IMR-90 (cell line): Measurements from ENCODE around the gene SYT8. TPM values are rescaled to one million over a fixed set of nuclear protein-coding genes. Genes with fewer than 3 reads are reported as not detected.

Source experiments
- ATAC-seq: fragments of 200-7000 bp; cut with Tn5 transposase; 2 replicates; pipeline ENCODE4 v1.9.1; 2020; ENCODE audit warnings: low read depth, mild to moderate bottlenecking, moderate library complexity
- BruUV-seq: library from RNA; stranded (reverse); fragments of 400-500 nt; replicated peaks from 2 replicates; lab custom pipeline; 2021; lab: Mats Ljungman, UMichigan
- CTCF ChIA-PET: fragments of 300-600 bp; formaldehyde crosslinking; extraction: SDS; loops from one replicate; lab custom pipeline; 2021; ENCODE audit warnings: antibody characterized with exemption; lab: Yijun Ruan, JAX
- POLR2A ChIA-PET: fragments of 300-600 bp; sonication (Branson Sonifier 250); formaldehyde crosslinking; loops from one replicate; lab custom pipeline; 2022; ENCODE audit warnings: antibody characterized with exemption; ENCODE audit not compliant: unreplicated experiment; lab: Charles Lee
- DNase-seq: peaks from one replicate; pipeline ENCODE4 v3.0.0; 2013
- H2AFZ ChIP-seq: replicated peaks from 2 replicates; pipeline ENCODE3; 2013; ENCODE audit warnings: low read length, mild to moderate bottlenecking; ENCODE audit not compliant: poor library complexity
- H2AK5ac ChIP-seq: 2 replicates; pipeline ENCODE4 v1.6.1; 2013; ENCODE audit warnings: low read depth, low read length, inconsistent platforms
- H2AK9ac ChIP-seq: replicated peaks from 2 replicates; pipeline ENCODE3; 2013; ENCODE audit warnings: mild to moderate bottlenecking, low read depth, low read length, moderate library complexity; ENCODE audit not compliant: poor library complexity
- H2BK120ac ChIP-seq: 2 replicates; pipeline ENCODE4 v1.6.1; 2013; ENCODE audit warnings: low read depth, low read length, inconsistent platforms
- H2BK15ac ChIP-seq: 3 replicates; pipeline ENCODE4 v1.6.1; 2013; ENCODE audit warnings: low read depth, low read length, inconsistent platforms
- H2BK20ac ChIP-seq: 2 replicates; pipeline ENCODE4 v1.6.1; 2013; ENCODE audit warnings: low read depth, mild to moderate bottlenecking, inconsistent platforms, low read length, moderate library complexity
- H2BK5ac ChIP-seq: 2 replicates; pipeline ENCODE4 v1.6.1; 2013; ENCODE audit warnings: mild to moderate bottlenecking, low read depth, low read length, inconsistent platforms; ENCODE audit not compliant: poor library complexity, severe bottlenecking
- H3K14ac ChIP-seq: replicated peaks from 2 replicates; pipeline ENCODE4 v1.6.1; 2013; ENCODE audit warnings: low read depth, low read length, inconsistent platforms
- H3K18ac ChIP-seq: 2 replicates; pipeline ENCODE4 v1.6.1; 2013; ENCODE audit warnings: low read depth, low read length, control low read depth
- H3K23ac ChIP-seq: 2 replicates; pipeline ENCODE4 v1.6.1; 2013; ENCODE audit warnings: low read depth, low read length, inconsistent platforms
- H3K27ac ChIP-seq: 2 replicates; pipeline ENCODE4 v1.5.1; 2013; ENCODE audit warnings: mild to moderate bottlenecking, control low read depth, low read length; ENCODE audit not compliant: insufficient read depth
- H3K27me3 ChIP-seq: 2 replicates; pipeline ENCODE4 v1.6.1; 2013; ENCODE audit warnings: low read length; ENCODE audit not compliant: control insufficient read depth, insufficient read depth
- H3K36me3 ChIP-seq: 2 replicates; pipeline ENCODE4 v1.6.1; 2013; ENCODE audit warnings: low read length, mixed read lengths; ENCODE audit not compliant: control insufficient read depth, insufficient read depth
- H3K4ac ChIP-seq: 2 replicates; pipeline ENCODE4 v1.6.1; 2013; ENCODE audit warnings: low read depth, low read length, inconsistent platforms
- H3K4me1 ChIP-seq: 2 replicates; pipeline ENCODE4 v1.6.1; 2013; ENCODE audit warnings: low read length, mixed read lengths; ENCODE audit not compliant: control insufficient read depth, insufficient read depth
- H3K4me2 ChIP-seq: 2 replicates; pipeline ENCODE4 v1.6.1; 2013; ENCODE audit warnings: low read depth, mild to moderate bottlenecking, control low read depth, low read length, moderate library complexity
- H3K4me3 ChIP-seq: 2 replicates; pipeline ENCODE4 v1.5.1; 2013; ENCODE audit warnings: low read depth, mild to moderate bottlenecking, control low read depth, low read length, moderate library complexity; ENCODE audit not compliant: insufficient read depth
- H3K56ac ChIP-seq: 2 replicates; pipeline ENCODE4 v1.6.1; 2013; ENCODE audit warnings: low read length, inconsistent platforms; ENCODE audit not compliant: insufficient read depth; ENCODE audit errors: extremely low read depth
- H3K79me1 ChIP-seq, 2 experiments: 2 replicates each; pipeline ENCODE4 v1.6.1; 2013; ENCODE audit warnings: low read length in 2 of 2, inconsistent platforms in 1 of 2, low read depth in 1 of 2
- H3K9ac ChIP-seq: 2 replicates; pipeline ENCODE4 v1.6.1; 2013; ENCODE audit warnings: low read depth, low read length, control low read depth
- H3K9me1 ChIP-seq: 2 replicates; pipeline ENCODE4 v1.6.1; 2013; ENCODE audit warnings: low read length, inconsistent platforms; ENCODE audit not compliant: insufficient read depth
- H3K9me3 ChIP-seq: 2 replicates; pipeline ENCODE4 v1.6.1; 2013; ENCODE audit warnings: low read length; ENCODE audit not compliant: control insufficient read depth, insufficient read depth
- H4K20me1 ChIP-seq: 2 replicates; pipeline ENCODE4 v1.6.1; 2013; ENCODE audit warnings: low read length, inconsistent platforms; ENCODE audit not compliant: insufficient read depth
- H4K5ac ChIP-seq: 2 replicates; pipeline ENCODE4 v1.6.1; 2013; ENCODE audit warnings: mild to moderate bottlenecking, low read depth, low read length, control low read depth
- H4K8ac ChIP-seq, 2 experiments: 2 replicates each; pipeline ENCODE4 v1.6.1; 2013; ENCODE audit warnings: low read depth in 2 of 2, low read length in 2 of 2, control low read depth in 1 of 2, inconsistent platforms in 1 of 2
- H4K91ac ChIP-seq: 2 replicates; pipeline ENCODE4 v1.6.1; 2013; ENCODE audit warnings: low read depth, low read length, inconsistent platforms; ENCODE audit not compliant: insufficient read depth
- BHLHE40 ChIP-seq: fragments of 150-350 bp; IDR thresholded peaks from 2 replicates; pipeline ENCODE4 v1.6.1; 2016; ENCODE audit warnings: mild to moderate bottlenecking, low read depth, low read length
- CEBPB ChIP-seq: IDR thresholded peaks from 2 replicates; pipeline ENCODE4 v1.6.1; 2012; ENCODE audit warnings: low read depth, low read length, improper control_type of control experiment
- CHD1 ChIP-seq: IDR thresholded peaks from 2 replicates; pipeline ENCODE4 v1.6.1; 2012; ENCODE audit warnings: low read depth, low read length, improper control_type of control experiment
- FOS ChIP-seq: fragments of 150-350 bp; IDR thresholded peaks from 2 replicates; pipeline ENCODE4 v1.6.1; 2016; ENCODE audit warnings: low read depth, low read length
- MAFK ChIP-seq: IDR thresholded peaks from 2 replicates; pipeline ENCODE4 v1.6.1; 2012; ENCODE audit warnings: low read depth, low read length, improper control_type of control experiment
- MAZ ChIP-seq: IDR thresholded peaks from 2 replicates; pipeline ENCODE4 v1.6.1; 2012; ENCODE audit warnings: low read depth, mild to moderate bottlenecking, low read length, improper control_type of control experiment, moderate library complexity, borderline replicate concordance
- MXI1 ChIP-seq: IDR thresholded peaks from 2 replicates; pipeline ENCODE4 v1.6.1; 2012; ENCODE audit warnings: low read depth, mild to moderate bottlenecking, low read length, moderate library complexity, borderline replicate concordance
- NFE2L2 ChIP-seq: fragments of 150-350 bp; IDR thresholded peaks from 2 replicates; pipeline ENCODE4 v1.6.1; 2016; ENCODE audit warnings: low read depth, mild to moderate bottlenecking, low read length
- POLR2A ChIP-seq: IDR thresholded peaks from 2 replicates; pipeline ENCODE4 v1.6.1; 2012; ENCODE audit warnings: mild to moderate bottlenecking, low read depth, low read length
- RAD21 ChIP-seq: IDR thresholded peaks from 2 replicates; pipeline ENCODE4 v1.6.1; 2012; ENCODE audit warnings: low read length, improper control_type of control experiment
- RCOR1 ChIP-seq: IDR thresholded peaks from 2 replicates; pipeline ENCODE4 v1.6.1; 2012; ENCODE audit warnings: mild to moderate bottlenecking, low read length, improper control_type of control experiment; ENCODE audit not compliant: insufficient replicate concordance
- RFX5 ChIP-seq: IDR thresholded peaks from 2 replicates; pipeline ENCODE4 v1.8.0; 2012; ENCODE audit warnings: low read depth, mild to moderate bottlenecking, low read length, moderate library complexity
- SMC3 ChIP-seq: fragments of 150-350 bp; IDR thresholded peaks from 2 replicates; pipeline ENCODE4 v1.6.1; 2016; ENCODE audit warnings: low read depth, mild to moderate bottlenecking, antibody characterized with exemption, low read length, moderate library complexity
- WGBS, 2 experiments: methylation state at CpG; one replicate each; pipeline versions ENCODE4 v1.1.5 to v1.1.7; 2013; ENCODE audit warnings: missing lambda C conversion rate in 2 of 2; ENCODE audit not compliant: insufficient read length in 1 of 2; ENCODE audit errors: extremely low coverage in 2 of 2; 5-methylcytosine and 5-hydroxymethylcytosine counted together
- dilution Hi-C: fragments of 300-500 bp; cut with HindIII; formaldehyde crosslinking; loops from one replicate; pipeline ENCODE4 v1.14.3; 2018; ENCODE audit warnings: low sequenced_read_pairs; ENCODE audit not compliant: unreplicated experiment
- in situ Hi-C: fragments of 300-500 bp; cut with MboI; formaldehyde crosslinking; loops from 3 replicates; pipeline ENCODE4 v1.14.3; 2019; ENCODE audit warnings: low sequenced_read_pairs, inconsistent platforms, mixed read lengths
- intact Hi-C: fragments of 100-400 bp; cut with micrococcal nuclease; formaldehyde crosslinking; loops from 2 replicates; pipeline ENCODE4 v1.10.0; 2022
- polyA plus RNA-seq, 3 experiments: library from polyadenylated mRNA; depleted of rRNA; stranded (reverse); fragments of >200 nt; gene quantifications; 2 replicates each; pipeline ENCODE4 v1.2.3, GENCODE V29; 2012; ENCODE audit warnings: low replicate concordance in 1 of 3
- total RNA-seq: library from RNA; depleted of rRNA; stranded (reverse); fragments of >200 nt; gene quantifications from 2 replicates; pipeline ENCODE4 v1.2.3, GENCODE V29; 2012
- TF ChIP-seq, protein P1 (sequence below): fragments of 150-350 bp; IDR thresholded peaks from 2 replicates; pipeline ENCODE4 v1.6.1; 2017; ENCODE audit warnings: mild to moderate bottlenecking, antibody characterized with exemption, low read length, low read depth
- TF ChIP-seq, protein P2 (sequence below): fragments of 150-350 bp; IDR thresholded peaks from 2 replicates; pipeline ENCODE4 v1.6.1; 2016; ENCODE audit warnings: low read depth, mild to moderate bottlenecking, low read length, moderate library complexity, borderline replicate concordance
- TF ChIP-seq, protein P3 (sequence below): conservative IDR thresholded peaks from 2 replicates; pipeline ENCODE4 v1.5.1; 2012; ENCODE audit warnings: mild to moderate bottlenecking, low read depth, low read length, improper control_type of control experiment

SYT8 gene
- total and polyA plus RNA-seq, 2 of the 4 experiments (the other 2 are of a cell fraction) = not detected

- in situ Hi-C loops = no loop called here
- H3K56ac ChIP-seq = no peak overlapping the region
- H4K5ac ChIP-seq = no peak overlapping the region
- H3K9me1 ChIP-seq = no peaks in the 10 kb centered on the region
- H2AFZ ChIP-seq = no peak overlapping the region
- no peak overlapping the region for H4K8ac ChIP-seq
- intact Hi-C loops = no loop called here
- DNase-seq (no peak), ATAC-seq (no peak)
- no peak overlapping the region for H2BK15ac ChIP-seq
- peaks cover 16% of the 10 kb centered on the region; the same call in 1 of the 2 replicates for H3K27me3 ChIP-seq
- 93% methylated on average over 3 of the region's 14 CpGs; no CpG with 5 or more reads in 1 of the 2 experiments for WGBS, 2 experiments
- ChIA-PET CTCF (interaction anchor here (2.1 to 3.9 kb wide), 2 partner anchors 140 to 317 kb away, joined by 10 to 54 read pairs; no protein-coding TSS in a partner anchor), POLR2A (no interaction called here)
- H3K23ac ChIP-seq = no peak overlapping the region
- H3K27ac ChIP-seq = no peak overlapping the region
- no peak for TF ChIP-seq BHLHE40
- TF ChIP-seq, protein P1, sequence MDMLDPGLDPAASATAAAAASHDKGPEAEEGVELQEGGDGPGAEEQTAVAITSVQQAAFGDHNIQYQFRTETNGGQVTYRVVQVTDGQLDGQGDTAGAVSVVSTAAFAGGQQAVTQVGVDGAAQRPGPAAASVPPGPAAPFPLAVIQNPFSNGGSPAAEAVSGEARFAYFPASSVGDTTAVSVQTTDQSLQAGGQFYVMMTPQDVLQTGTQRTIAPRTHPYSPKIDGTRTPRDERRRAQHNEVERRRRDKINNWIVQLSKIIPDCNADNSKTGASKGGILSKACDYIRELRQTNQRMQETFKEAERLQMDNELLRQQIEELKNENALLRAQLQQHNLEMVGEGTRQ = no peak
- no peak for TF ChIP-seq SMC3
- no peak for TF ChIP-seq MXI1
- no peak for TF ChIP-seq MAFK
- TF ChIP-seq NFE2L2 = no peak
- TF ChIP-seq RFX5 = no peak
- no peak for TF ChIP-seq RCOR1
- TF ChIP-seq, protein P2, sequence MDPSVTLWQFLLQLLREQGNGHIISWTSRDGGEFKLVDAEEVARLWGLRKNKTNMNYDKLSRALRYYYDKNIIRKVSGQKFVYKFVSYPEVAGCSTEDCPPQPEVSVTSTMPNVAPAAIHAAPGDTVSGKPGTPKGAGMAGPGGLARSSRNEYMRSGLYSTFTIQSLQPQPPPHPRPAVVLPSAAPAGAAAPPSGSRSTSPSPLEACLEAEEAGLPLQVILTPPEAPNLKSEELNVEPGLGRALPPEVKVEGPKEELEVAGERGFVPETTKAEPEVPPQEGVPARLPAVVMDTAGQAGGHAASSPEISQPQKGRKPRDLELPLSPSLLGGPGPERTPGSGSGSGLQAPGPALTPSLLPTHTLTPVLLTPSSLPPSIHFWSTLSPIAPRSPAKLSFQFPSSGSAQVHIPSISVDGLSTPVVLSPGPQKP = no peak
- TF ChIP-seq POLR2A = no peak
- TF ChIP-seq RAD21 = no peak
- TF ChIP-seq CHD1 = no peak
- TF ChIP-seq, protein P3, sequence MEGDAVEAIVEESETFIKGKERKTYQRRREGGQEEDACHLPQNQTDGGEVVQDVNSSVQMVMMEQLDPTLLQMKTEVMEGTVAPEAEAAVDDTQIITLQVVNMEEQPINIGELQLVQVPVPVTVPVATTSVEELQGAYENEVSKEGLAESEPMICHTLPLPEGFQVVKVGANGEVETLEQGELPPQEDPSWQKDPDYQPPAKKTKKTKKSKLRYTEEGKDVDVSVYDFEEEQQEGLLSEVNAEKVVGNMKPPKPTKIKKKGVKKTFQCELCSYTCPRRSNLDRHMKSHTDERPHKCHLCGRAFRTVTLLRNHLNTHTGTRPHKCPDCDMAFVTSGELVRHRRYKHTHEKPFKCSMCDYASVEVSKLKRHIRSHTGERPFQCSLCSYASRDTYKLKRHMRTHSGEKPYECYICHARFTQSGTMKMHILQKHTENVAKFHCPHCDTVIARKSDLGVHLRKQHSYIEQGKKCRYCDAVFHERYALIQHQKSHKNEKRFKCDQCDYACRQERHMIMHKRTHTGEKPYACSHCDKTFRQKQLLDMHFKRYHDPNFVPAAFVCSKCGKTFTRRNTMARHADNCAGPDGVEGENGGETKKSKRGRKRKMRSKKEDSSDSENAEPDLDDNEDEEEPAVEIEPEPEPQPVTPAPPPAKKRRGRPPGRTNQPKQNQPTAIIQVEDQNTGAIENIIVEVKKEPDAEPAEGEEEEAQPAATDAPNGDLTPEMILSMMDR = no peak
- no peak for TF ChIP-seq FOS
- no peak for TF ChIP-seq MAZ
- no peak for TF ChIP-seq CEBPB
- no peak overlapping the region for H3K9ac ChIP-seq
- H2AK5ac ChIP-seq = no peak overlapping the region
- H2BK120ac ChIP-seq = no peak overlapping the region
- BruUV-seq = no TSS peak
- H3K4me1 ChIP-seq = peaks cover 2% of the 10 kb centered on the region; the same call in 1 of the 2 replicates
- dilution Hi-C loops = no loop called here
- no peaks in the 10 kb centered on the region for H4K20me1 ChIP-seq
- no peak overlapping the region for H4K91ac ChIP-seq
- no peak overlapping the region for H3K18ac ChIP-seq
- no peaks in the 10 kb centered on the region for H3K9me3 ChIP-seq
- H3K4ac ChIP-seq = no peak overlapping the region
- no peak overlapping the region for H3K4me2 ChIP-seq
- no peak overlapping the region for H2AK9ac ChIP-seq
- no peaks in the 10 kb centered on the region for H3K36me3 ChIP-seq
- H3K79me1 ChIP-seq = no peaks in the 10 kb centered on the region
- H2BK20ac ChIP-seq = no peak overlapping the region
- no peak overlapping the region for H3K14ac ChIP-seq
- H3K4me3 ChIP-seq = no peak overlapping the region
- H2BK5ac ChIP-seq = no peak overlapping the region
Measured at GRCh38 chr11:1834062-1834610, 654 bp upstream of the SYT8 start.
